Bronchus fibroblast of lung (primary cell): ENCODE results near the gene RBP7. TPM values are rescaled to one million over a fixed set of nuclear protein-coding genes. Genes with fewer than 3 reads are reported as not detected.

Experiments used
- total RNA-seq: library from RNA; depleted of rRNA; stranded (reverse); fragments of >200 nt; gene quantifications from 2 replicates; pipeline ENCODE4 v1.2.3, GENCODE V29; 2015

Gene RBP7
- total RNA-seq, result not detected in 2 replicates

DNA sequence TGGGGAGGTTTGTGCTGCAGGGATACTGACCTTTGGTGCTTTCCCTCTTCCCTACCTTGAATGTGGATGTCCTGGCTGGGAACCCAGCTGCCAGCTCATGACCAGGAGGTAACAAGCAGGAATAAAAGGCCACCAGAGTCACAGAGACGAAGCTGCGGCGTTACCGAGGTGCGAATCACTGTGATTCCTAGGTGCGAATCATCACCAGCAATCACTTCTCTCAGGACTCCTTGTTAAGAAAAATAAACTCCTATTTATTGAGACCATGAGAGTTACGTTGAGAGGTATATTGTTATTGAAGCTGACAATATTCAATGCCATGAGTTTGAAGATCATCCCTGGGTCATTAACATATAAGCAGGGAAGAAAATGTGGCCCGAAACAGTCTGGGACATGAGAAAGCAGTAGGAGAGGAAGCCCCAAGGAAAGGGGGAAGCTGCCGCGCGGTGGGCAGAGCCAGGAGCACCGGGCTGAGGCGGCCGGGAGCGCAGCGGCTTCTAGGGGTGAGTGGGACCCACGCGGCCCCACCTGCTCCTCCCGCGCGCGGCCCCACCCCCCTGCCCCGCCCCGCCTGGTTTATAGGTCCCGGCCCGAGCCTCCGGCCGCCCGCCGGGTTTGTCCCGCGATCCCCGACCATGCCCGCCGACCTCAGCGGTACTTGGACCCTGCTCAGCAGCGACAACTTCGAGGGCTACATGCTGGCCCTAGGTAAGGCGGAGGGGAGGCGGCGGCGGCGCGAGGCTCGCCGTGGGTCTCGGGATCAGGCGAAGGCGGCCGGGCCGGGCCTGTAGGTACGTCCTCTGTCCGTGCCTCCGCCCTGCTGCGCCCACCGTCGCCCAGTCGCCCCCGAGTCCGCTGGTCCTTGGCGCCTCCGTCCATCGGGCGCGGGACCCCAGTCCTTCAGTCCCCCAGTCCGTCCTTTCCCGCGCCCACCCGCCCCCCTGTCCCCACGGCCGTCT is at the start of gene RBP7:
TSS of gene RBP7 (plus strand) at position 605 of the 959 bp plus-strand sequence. CDS start at position 636, 31 bp downstream.

DNA sequence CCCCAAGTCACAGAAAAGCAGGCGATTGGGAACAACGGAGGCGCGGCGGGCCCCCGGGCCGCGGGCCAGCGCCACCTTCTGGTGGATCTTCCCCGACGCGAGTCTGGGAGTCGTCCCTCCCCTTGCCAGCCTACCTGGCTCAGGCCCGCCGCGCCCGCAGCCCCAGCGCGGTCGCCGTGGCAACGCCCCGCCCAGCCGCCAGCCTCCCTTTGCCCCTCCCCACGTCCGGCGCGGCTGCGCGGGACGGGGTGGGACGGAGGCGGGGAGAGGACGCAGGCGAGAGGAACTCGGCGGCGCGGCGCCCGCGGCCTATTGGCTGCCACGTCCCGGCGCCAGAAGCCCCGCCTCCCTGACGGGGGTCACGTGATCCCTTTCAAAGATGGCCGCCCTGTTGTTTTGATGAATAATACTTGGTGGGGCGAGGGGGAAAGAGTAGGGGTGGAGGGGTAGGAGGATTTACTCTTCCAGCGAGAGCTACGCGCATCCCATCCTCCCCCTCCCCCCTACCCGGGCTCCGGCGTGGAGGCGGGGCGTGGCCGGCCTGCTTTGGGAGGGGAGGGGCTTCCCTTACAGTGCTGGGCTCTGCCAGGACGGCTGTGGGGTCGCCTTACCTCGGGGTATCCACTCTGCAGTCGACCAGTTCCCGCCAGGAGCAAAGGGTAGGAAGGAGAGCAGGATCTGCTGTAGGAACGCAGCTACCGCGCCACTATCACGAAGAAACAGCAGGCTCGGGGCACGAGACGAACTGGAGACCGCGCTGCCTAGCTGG is 35.7 kb downstream of the RBP7 start, which contains the start of gene UBE4B:
TSS of gene UBE4B (plus strand) at position 369 of the 769 bp plus-strand sequence. CDS start 713 bp downstream, outside the sequence.

Other genes starting within 250 kb of the RBP7 start
- gene CLSTN1, start 173.3 kb upstream of the RBP7 start, total RNA-seq, result 41.9 and 45.0 TPM in 2 replicates
- 27.5 and 27.9 TPM in 2 replicates for gene CTNNBIP1, start 87.0 kb upstream of the RBP7 start, total RNA-seq
- gene LZIC, start 53.8 kb upstream of the RBP7 start, total RNA-seq, result 14.7 and 23.0 TPM in 2 replicates
- 8.0 and 8.1 TPM in 2 replicates for gene NMNAT1, start 53.8 kb upstream of the RBP7 start, total RNA-seq
- 26.2 and 30.5 TPM in 2 replicates for gene UBE4B, start 35.7 kb downstream of the RBP7 start, total RNA-seq
- 14.3 and 15.8 TPM in 2 replicates for gene KIF1B, start 213.3 kb downstream of the RBP7 start, total RNA-seq